Measurements from ENCODE around the gene PCDH19.

Gene PCDH19

GRCh38 chrX:100296183-100296753 is 113.8 kb downstream of the PCDH19 start:
- no peak for DNase-seq

GRCh38 chrX:100294965-100295364 is 115.1 kb downstream of the PCDH19 start:
- no peak for DNase-seq

GRCh38 chrX:100289066-100289558 is 121.0 kb downstream of the PCDH19 start:
- DNase-seq: no peak

- no peak for DNase-seq
These were observed 132.8 kb downstream of the PCDH19 start for GRCh38 chrX:100277231-100277630.

- DNase-seq: no peak
These were observed 135.2 kb downstream of the PCDH19 start for GRCh38 chrX:100274916-100275315.

- DNase-seq: no peak
These were observed 144.9 kb downstream of the PCDH19 start for GRCh38 chrX:100265179-100265578.

- DNase-seq: no peak
These were observed 145.9 kb downstream of the PCDH19 start for GRCh38 chrX:100264200-100264599.

- DNase-seq: no peak
These were observed 146.4 kb downstream of the PCDH19 start for GRCh38 chrX:100263650-100264049.

GRCh38 chrX:100248885-100249493 is 161.1 kb downstream of the PCDH19 start:
- DNase-seq: no peak

GRCh38 chrX:100247826-100248225 is 162.2 kb downstream of the PCDH19 start:
- no peak for DNase-seq

GRCh38 chrX:100244681-100245080 is 165.4 kb downstream of the PCDH19 start:
- DNase-seq: no peak
